K562 (cell line): ENCODE data around the gene MLIP.

Experiments
- CHD2 ChIP-seq: IDR thresholded peaks from 2 replicates; pipeline ENCODE4 v1.6.1; 2011; ENCODE audit warnings: low read depth, low read length
- EP300 ChIP-seq: IDR thresholded peaks from 2 replicates; pipeline ENCODE4 v1.6.1; 2012; ENCODE audit warnings: low read length, improper control_type of control experiment
- GABPA ChIP-seq: fragments of 200-800 bp; sonication (Bioruptor generic); conservative IDR thresholded peaks from 2 replicates; pipeline ENCODE4 v1.6.1; 2016; ENCODE audit warnings: low read depth, missing genetic modification characterization, missing compliant biosample characterization
- HDGF ChIP-seq: fragments of 450-650 bp; IDR thresholded peaks from 2 replicates; pipeline ENCODE4 v1.6.1; 2016
- MXI1 ChIP-seq: IDR thresholded peaks from 2 replicates; pipeline ENCODE4 v1.6.1; 2011; ENCODE audit warnings: low read depth, mild to moderate bottlenecking, improper control_type of control experiment, low read length
- POLR2A ChIP-seq: fragments of 450-650 bp; conservative IDR thresholded peaks from 2 replicates; pipeline ENCODE4 v1.6.1; 2016
- SMARCC2 ChIP-seq: fragments of 450-650 bp; IDR thresholded peaks from 2 replicates; pipeline ENCODE4 v1.6.1; 2017; ENCODE audit warnings: antibody characterized with exemption, moderate library complexity, mild to moderate bottlenecking, low read depth
- ZFP30 ChIP-seq: fragments of 250-450 bp; sonication (Bioruptor Pico); IDR thresholded peaks from 2 replicates; pipeline ENCODE4 v1.8.0; 2022; ENCODE audit warnings: moderate library complexity, mild to moderate bottlenecking, inconsistent platforms, borderline replicate concordance
- ZNF263 ChIP-seq: sonication (generic); formaldehyde crosslinking; IDR thresholded peaks from 2 replicates; pipeline ENCODE4 v1.8.0; 2022; ENCODE audit warnings: mild to moderate bottlenecking, missing genetic modification reagents, borderline replicate concordance
- ZNF311 ChIP-seq: fragments of 250-450 bp; sonication (Bioruptor Pico); IDR thresholded peaks from 2 replicates; pipeline ENCODE4 v1.4.0; 2020; ENCODE audit warnings: mild to moderate bottlenecking, moderate library complexity
- ZNF785 ChIP-seq: fragments of 250-450 bp; sonication (Bioruptor Pico); IDR thresholded peaks from 2 replicates; pipeline ENCODE4 v1.4.0; 2020; ENCODE audit warnings: mild to moderate bottlenecking
- TF ChIP-seq, protein P1 (sequence below), 3 experiments: IDR thresholded peaks in 2 of 3; conservative IDR thresholded peaks in 1 of 3; 2 replicates each; pipeline ENCODE4 v1.5.1; 2011 to 2012; ENCODE audit warnings: low read length in 3 of 3, mild to moderate bottlenecking in 3 of 3, control low read depth in 2 of 3, improper control_type of control experiment in 1 of 3, inconsistent platforms in 1 of 3, low read depth in 1 of 3, mixed read lengths in 1 of 3, moderate library complexity in 1 of 3; ENCODE audit not compliant: insufficient read depth in 2 of 3

DNA sequence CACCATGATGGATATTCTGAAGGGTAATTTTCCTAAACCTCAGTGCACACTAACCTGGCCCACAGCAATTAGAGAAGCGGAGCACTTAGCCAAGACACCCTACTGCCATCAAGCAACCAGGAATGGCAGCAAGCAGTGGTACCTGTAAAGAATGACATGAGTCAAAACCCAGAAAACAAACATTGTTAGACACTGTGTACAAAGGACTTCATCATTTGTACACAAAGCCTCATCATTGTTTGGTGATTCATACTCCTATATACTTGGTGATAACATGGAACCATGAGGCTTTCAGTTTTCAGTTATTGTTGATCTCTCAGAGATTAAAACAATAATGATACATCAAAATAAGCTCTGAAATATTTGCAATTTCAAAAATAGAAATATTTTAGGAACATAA lies 74.6 kb downstream of the MLIP start:
- TF ChIP-seq ZNF263 (CRISPR knock-in tag) = no peak
- no peak for TF ChIP-seq MXI1
- no peak for TF ChIP-seq POLR2A
- no peak for TF ChIP-seq HDGF
- TF ChIP-seq GABPA (tag) = no peak
- TF ChIP-seq, protein P1, sequence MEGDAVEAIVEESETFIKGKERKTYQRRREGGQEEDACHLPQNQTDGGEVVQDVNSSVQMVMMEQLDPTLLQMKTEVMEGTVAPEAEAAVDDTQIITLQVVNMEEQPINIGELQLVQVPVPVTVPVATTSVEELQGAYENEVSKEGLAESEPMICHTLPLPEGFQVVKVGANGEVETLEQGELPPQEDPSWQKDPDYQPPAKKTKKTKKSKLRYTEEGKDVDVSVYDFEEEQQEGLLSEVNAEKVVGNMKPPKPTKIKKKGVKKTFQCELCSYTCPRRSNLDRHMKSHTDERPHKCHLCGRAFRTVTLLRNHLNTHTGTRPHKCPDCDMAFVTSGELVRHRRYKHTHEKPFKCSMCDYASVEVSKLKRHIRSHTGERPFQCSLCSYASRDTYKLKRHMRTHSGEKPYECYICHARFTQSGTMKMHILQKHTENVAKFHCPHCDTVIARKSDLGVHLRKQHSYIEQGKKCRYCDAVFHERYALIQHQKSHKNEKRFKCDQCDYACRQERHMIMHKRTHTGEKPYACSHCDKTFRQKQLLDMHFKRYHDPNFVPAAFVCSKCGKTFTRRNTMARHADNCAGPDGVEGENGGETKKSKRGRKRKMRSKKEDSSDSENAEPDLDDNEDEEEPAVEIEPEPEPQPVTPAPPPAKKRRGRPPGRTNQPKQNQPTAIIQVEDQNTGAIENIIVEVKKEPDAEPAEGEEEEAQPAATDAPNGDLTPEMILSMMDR (IDR thresholded peaks at IDR 0.05 in 2 of 3, conservative IDR thresholded peaks at IDR 0.05 in 1 of 3; ENCODE audit: insufficient read depth in 2 of 3, low read depth in 1 of 3, low read length in 3 of 3) = no peak
- no peak for TF ChIP-seq EP300
- no peak for TF ChIP-seq ZNF785 (CRISPR knock-in tag)
- TF ChIP-seq ZNF311 (CRISPR knock-in tag) = no peak
- no peak for TF ChIP-seq ZFP30
- no peak for TF ChIP-seq SMARCC2
- no peak for TF ChIP-seq CHD2
